MCF 10A (cell line): ENCODE measurements around the gene CAMSAP2. TPM values are rescaled to one million over a fixed set of nuclear protein-coding genes. Genes with fewer than 3 reads are reported as not detected.
A peak's percentile ranks its signal among the peaks of the same experiment; 100 is the strongest.

ENCODE experiments used
- BruUV-seq: library from RNA; stranded (reverse); fragments of 400-500 nt; replicated peaks from 2 replicates; lab custom pipeline; 2021; lab: Mats Ljungman, UMichigan
- CTCF ChIA-PET: fragments of 300-600 bp; sonication (Branson Sonifier 250); formaldehyde crosslinking; extraction: SDS; loops from one replicate; lab custom pipeline; 2021; ENCODE audit warnings: antibody characterized with exemption, inconsistent platforms; lab: Yijun Ruan, JAX
- POLR2A ChIA-PET: fragments of 300-600, 350-650 bp; sonication (Branson Sonifier 250); formaldehyde crosslinking; extraction: SDS; loops from one replicate; lab custom pipeline; 2020; ENCODE audit warnings: antibody characterized with exemption, inconsistent platforms; lab: Yijun Ruan, JAX
- DNase-seq: peaks from one replicate; pipeline ENCODE4 v3.0.0-alpha.2; 2018; ENCODE audit not compliant: unreplicated experiment
- H3K27ac Mint-ChIP-seq: one replicate; pipeline ENCODE4 v1.8.0; 2022; ENCODE audit warnings: mild to moderate bottlenecking, low read depth, mixed read lengths; ENCODE audit not compliant: unreplicated experiment
- H3K27me3 Mint-ChIP-seq: one replicate; pipeline ENCODE4 v1.8.0; 2022; ENCODE audit warnings: mixed read lengths; ENCODE audit not compliant: insufficient read depth, unreplicated experiment
- H3K36me3 Mint-ChIP-seq: one replicate; pipeline ENCODE4 v1.8.0; 2022; ENCODE audit warnings: mild to moderate bottlenecking, moderate library complexity, mixed read lengths; ENCODE audit not compliant: insufficient read depth, unreplicated experiment
- H3K4me1 Mint-ChIP-seq: one replicate; pipeline ENCODE4 v1.8.0; 2022; ENCODE audit warnings: mixed read lengths; ENCODE audit not compliant: insufficient read depth, unreplicated experiment
- H3K4me3 Mint-ChIP-seq: one replicate; pipeline ENCODE4 v1.8.0; 2022; ENCODE audit warnings: mild to moderate bottlenecking, moderate library complexity, mixed read lengths; ENCODE audit not compliant: unreplicated experiment
- H3K9me3 Mint-ChIP-seq: one replicate; pipeline ENCODE4 v1.8.0; 2022; ENCODE audit warnings: mixed read lengths; ENCODE audit not compliant: unreplicated experiment
- CTCF ChIP-seq: fragments of 200-600 bp; IDR thresholded peaks from one replicate; pipeline ENCODE4 v1.8.0; 2022; ENCODE audit warnings: antibody characterized with exemption, mild to moderate bottlenecking; ENCODE audit not compliant: unreplicated experiment
- intact Hi-C: fragments of 100-400 bp; cut with micrococcal nuclease; formaldehyde crosslinking; loops from 2 replicates; pipeline ENCODE4 v1.14.1; 2022
- total RNA-seq: library from RNA; stranded (reverse); gene quantifications from 2 replicates; pipeline ENCODE4 v1.2.3, GENCODE V29; 2022

CAMSAP2 gene
- total RNA-seq, 1 experiment from 2014 or later = 209 TPM

- peaks cover 72% of the 10 kb centered on the region for H3K4me1 Mint-ChIP-seq
- ChIA-PET POLR2A (interaction anchor here (0.7 to 5.7 kb wide), 7 partner anchors 8 to 285 kb away, joined by 3 to 68 read pairs (median 3); no protein-coding TSS in a partner anchor), CTCF (interaction anchor here (1.0 to 2.0 kb wide), 2 partner anchors 149 to 271 kb away, joined by 3 to 8 read pairs; no protein-coding TSS in a partner anchor)
- H3K9me3 Mint-ChIP-seq = no peaks in the 10 kb centered on the region
- no peak for TF ChIP-seq CTCF
- intact Hi-C loops = loop anchor here (10.0 kb wide), 1 partner anchor 222 kb away; the partner anchor contains the start of gene CACNA1S
- H3K4me3 Mint-ChIP-seq = no peak overlapping the region
- H3K27me3 Mint-ChIP-seq = no peaks in the 10 kb centered on the region
- H3K27ac Mint-ChIP-seq = peak overlapping the region; percentile 89
- DNase-seq = no peak
- H3K36me3 Mint-ChIP-seq = peaks cover 12% of the 10 kb centered on the region
- BruUV-seq = no TSS peak
Observed at GRCh38 chr1:200892958-200893357, 154.3 kb downstream of the CAMSAP2 start.

GRCh38 chr1:200893411-200893901 lies 154.8 kb downstream of the CAMSAP2 start:
- TF ChIP-seq CTCF = no peak
- intact Hi-C loops = loop anchor here (10.0 kb wide), 1 partner anchor 221 kb away; the partner anchor contains the start of gene CACNA1S
- no TSS peak for BruUV-seq
- Mint-ChIP-seq H3K4me3 (peak overlapping the region; percentile 92), H3K27me3 (no peaks in the 10 kb centered on the region), H3K36me3 (peaks cover 17% of the 10 kb centered on the region), H3K27ac (peak overlapping the region; percentile 89), H3K4me1 (peaks cover 75% of the 10 kb centered on the region), H3K9me3 (no peaks in the 10 kb centered on the region)
- POLR2A ChIA-PET = interaction anchor here (0.6 to 5.7 kb wide), 11 partner anchors 8 to 285 kb away, joined by 3 to 68 read pairs (median 3); partner anchors contain the start of gene DDX59
- DNase-seq = no peak
- CTCF ChIA-PET = interaction anchor here (0.6 to 2.6 kb wide), 7 partner anchors 11 to 271 kb away, joined by 3 to 13 read pairs (median 6); no protein-coding TSS in a partner anchor

- peaks cover 73% of the 10 kb centered on the region for H3K4me1 Mint-ChIP-seq
- peak; percentile 97 for DNase-seq
- H3K9me3 Mint-ChIP-seq = no peaks in the 10 kb centered on the region
- intact Hi-C loops = loop anchor here (10.0 kb wide), 1 partner anchor 220 kb away; the partner anchor contains the start of gene CACNA1S
- H3K36me3 Mint-ChIP-seq = peaks cover 31% of the 10 kb centered on the region
- TF ChIP-seq CTCF = peak; percentile 44
- TSS peak; percentile 70 for BruUV-seq
- no peaks in the 10 kb centered on the region for H3K27me3 Mint-ChIP-seq
- peak within 1 kb of the TSS; percentile 89 for H3K27ac Mint-ChIP-seq
- ChIA-PET CTCF (interaction anchor here (0.6 to 3.9 kb wide), 27 partner anchors 9 to 273 kb away, joined by 3 to 26 read pairs (median 4); no protein-coding TSS in a partner anchor), POLR2A (interaction anchor here (0.6 to 5.7 kb wide), 33 partner anchors 11 to 574 kb away, joined by 3 to 68 read pairs (median 4); partner anchors contain the start of genes DDX59, PHLDA3, PKP1 and TMEM9)
- peak within 1 kb of the TSS; percentile 92 for H3K4me3 Mint-ChIP-seq
Observed at GRCh38 chr1:200894712-200895442, 156.2 kb downstream of the CAMSAP2 start, which contains the start of gene INAVA. Gene INAVA (plus strand): TSS chr1:200894900. CDS start chr1:200898401, 3,501 bp downstream.
